Dermis blood vessel endothelial cell (primary cell): ENCODE data around the gene SLC35C1. TPM values are rescaled to one million over a fixed set of nuclear protein-coding genes. Genes with fewer than 3 reads are reported as not detected.
"Not testable (repeated sequence)": the region's sequence is repeated elsewhere in the genome, so short reads cannot be mapped to it uniquely, and the experiment has no call there.

Experiments
- DNase-seq: peaks from one replicate; pipeline ENCODE4 v3.0.0; 2010
- total RNA-seq: library from RNA; depleted of rRNA; stranded (reverse); fragments of >200 nt; gene quantifications from 2 replicates; pipeline ENCODE4 v1.2.3, GENCODE V29; 2014

SLC35C1 gene
- total RNA-seq, 1 donor from 2014 or later = 4.8 TPM

GRCh38 chr11:45811571-45812290, 6.8 kb downstream of the SLC35C1 start:
- no peak for DNase-seq

GRCh38 chr11:45812581-45813548, 7.9 kb downstream of the SLC35C1 start:
- DNase-seq = no peak

DNA sequence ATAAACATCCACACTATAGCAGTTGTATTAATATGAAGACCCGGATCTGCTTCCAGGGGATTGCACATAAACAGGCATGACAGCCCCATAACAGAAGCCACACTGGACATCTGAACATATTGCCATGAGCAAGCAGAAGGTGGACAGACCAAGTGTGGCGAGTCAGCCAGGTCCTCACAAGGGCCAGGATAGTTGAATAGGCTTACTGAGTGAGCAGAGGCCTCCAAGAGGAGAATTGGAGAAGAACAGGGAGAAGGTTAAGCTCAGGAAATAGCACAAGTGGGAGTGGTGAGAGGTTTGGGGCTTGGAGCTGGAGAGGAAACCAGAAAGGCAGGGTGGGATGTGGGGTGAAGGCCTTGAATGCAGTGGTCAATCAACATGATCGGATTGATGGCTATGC, 10.8 kb downstream of the SLC35C1 start:
- DNase-seq = no peak

- no peak for DNase-seq
Observed at GRCh38 chr11:45816614-45817013, 11.7 kb downstream of the SLC35C1 start.

GRCh38 chr11:45817191-45817590, 12.2 kb downstream of the SLC35C1 start:
- no peak for DNase-seq

DNA sequence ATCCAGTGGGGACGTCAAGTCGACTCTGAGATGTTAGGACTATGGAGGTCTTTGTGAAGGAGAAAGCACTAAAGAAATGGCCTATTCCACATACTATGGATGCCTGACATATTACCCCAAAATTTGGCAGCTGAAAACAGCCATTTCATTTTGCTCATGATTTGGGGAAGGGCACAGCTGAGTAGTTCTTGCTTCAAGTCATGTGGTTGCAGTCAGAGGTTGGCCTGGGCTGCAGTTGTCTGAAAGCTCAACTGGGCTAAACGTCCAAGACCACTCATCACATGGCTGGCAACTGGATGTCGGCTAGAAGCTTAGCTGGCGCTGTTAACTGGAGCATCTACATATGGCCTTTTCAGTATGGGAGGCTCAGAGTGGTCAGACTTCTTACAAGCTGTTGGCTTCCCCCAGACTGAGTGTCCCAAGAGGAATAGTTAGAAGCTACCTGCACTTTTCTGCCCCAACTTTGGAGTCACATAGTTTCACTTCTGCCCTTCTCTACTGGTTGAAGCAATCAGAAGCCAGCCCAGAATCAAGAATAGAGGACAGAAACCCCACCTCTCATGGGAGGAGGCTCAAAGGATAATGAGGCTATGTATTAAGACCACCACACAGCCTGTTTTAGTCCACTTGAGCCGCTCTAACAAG, 14.1 kb downstream of the SLC35C1 start:
- no peak for DNase-seq

- DNase-seq = no peak
Observed at GRCh38 chr11:45820211-45820857, 15.4 kb downstream of the SLC35C1 start.

GRCh38 chr11:45826492-45826891, 21.5 kb downstream of the SLC35C1 start:
- not testable (repeated sequence) for DNase-seq

DNA sequence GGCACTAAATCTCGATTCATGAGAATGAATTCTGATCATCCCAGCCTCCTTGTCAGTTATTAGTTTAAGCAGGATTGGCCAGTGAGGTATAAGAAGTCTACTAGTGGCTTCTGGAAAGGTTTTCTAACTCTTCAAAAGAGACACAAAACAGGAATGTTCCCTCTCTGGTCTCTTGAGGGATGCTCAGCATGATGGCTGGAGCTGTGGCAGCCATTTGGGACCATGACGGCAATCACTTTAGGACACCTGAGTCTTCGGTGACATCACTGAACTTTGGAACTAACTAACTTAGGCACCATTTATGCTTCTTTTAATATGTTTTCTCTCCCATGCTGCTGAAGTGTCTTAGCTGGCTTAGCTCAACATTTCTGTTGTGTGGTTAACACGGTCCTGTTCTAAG, 22.2 kb downstream of the SLC35C1 start:
- no peak for DNase-seq

DNA sequence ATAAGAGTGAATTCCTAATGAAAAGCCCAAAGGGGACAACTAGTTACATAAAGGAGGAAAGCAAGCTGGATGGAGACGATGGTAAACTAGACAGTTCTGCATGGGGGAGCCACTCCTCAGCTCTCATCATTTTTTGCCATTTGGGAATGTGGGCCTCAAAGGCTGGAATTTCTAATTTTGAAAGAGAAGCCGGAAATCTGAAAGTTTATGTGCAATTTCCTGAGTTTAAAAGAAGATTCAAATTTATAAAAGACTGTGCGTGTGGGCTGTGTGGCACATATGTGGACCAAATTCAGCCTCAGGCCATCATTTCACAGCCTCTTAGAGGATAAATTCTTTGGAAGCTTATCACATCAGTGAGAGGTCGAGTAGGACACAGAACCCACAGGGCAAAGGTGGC, 24.0 kb downstream of the SLC35C1 start:
- no peak for DNase-seq

GRCh38 chr11:45830596-45830995, 25.6 kb downstream of the SLC35C1 start:
- DNase-seq = no peak

DNA sequence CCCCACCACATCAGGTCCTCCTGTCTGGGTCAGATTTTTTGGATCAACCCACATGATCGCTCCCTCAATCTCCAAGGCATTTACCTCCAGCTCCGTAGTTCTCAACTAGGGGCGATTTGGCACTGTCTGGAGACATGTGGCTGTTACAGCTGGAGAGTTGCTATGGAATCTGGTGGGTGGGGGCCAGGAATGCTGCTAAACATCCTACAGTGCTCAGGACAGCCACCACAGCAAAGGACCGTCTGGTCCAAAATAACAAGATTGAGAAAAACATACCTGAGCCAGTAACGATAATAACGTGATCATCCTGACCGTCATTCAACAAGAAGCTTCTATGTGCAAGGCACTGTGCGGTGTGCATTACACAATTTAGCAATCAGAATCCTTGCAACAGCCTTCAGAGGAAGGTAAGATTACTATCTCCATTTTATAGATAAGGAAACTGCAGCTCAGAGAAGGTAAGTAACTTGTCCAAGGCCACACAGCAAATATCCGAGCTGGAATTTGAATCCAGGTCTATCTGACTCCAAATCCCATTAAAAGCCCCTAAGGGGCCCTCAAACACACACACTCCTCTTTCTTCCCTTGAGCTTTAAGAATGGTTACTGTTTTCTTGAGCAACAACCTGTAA, 28.0 kb downstream of the SLC35C1 start:
- DNase-seq = no peak

- DNase-seq = no peak
Observed at GRCh38 chr11:45833761-45834160, 28.8 kb downstream of the SLC35C1 start.

- DNase-seq = no peak
Observed at GRCh38 chr11:45834298-45834756, 29.4 kb downstream of the SLC35C1 start.

DNA sequence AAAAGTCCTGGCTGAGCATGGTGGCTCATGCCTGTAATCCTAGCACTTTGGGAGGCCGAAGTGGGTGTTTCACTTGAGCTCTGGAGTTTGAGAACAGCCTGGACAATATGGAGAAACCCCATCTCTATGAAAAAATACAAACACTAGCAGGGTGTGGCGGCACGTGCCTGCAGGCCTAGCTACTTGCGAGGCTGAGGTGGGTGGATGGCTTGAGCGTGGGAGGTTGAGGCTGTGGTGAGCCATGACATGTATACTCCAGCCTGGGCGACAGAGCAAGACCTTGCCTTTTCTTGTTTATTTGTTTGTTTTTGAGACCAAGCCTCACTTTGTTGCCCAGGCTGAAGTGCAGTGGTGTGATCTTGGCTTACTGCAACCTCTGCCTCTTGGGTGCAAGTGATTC, 34.3 kb downstream of the SLC35C1 start:
- DNase-seq = no peak

GRCh38 chr11:45840251-45840650, 35.3 kb downstream of the SLC35C1 start:
- not testable (repeated sequence) for DNase-seq

GRCh38 chr11:45843158-45843924, 38.4 kb downstream of the SLC35C1 start:
- DNase-seq = peak; percentile 92

GRCh38 chr11:45844822-45845578, 40.1 kb downstream of the SLC35C1 start:
- DNase-seq = no peak

- no peak for DNase-seq
Observed at GRCh38 chr11:45846174-45846675, 41.3 kb downstream of the SLC35C1 start.
